GM23338 (cell line): ENCODE results near the gene OR6C68. TPM values are rescaled to one million over a fixed set of nuclear protein-coding genes. Genes with fewer than 3 reads are reported as not detected.

Experiments
- ATAC-seq: fragments of 200-7000 bp; cut with Tn5 transposase; 3 replicates; pipeline ENCODE4 v1.9.1; 2020
- DNase-seq: peaks from one replicate; pipeline ENCODE4 v3.0.0-alpha.2; 2015; ENCODE audit warnings: low spot score
- H2AFZ ChIP-seq: fragments of 200-600 bp; sonication (generic); 2 replicates; pipeline ENCODE4 v1.8.0; 2016; ENCODE audit warnings: antibody characterized with exemption, mild to moderate bottlenecking, moderate library complexity
- H3F3A ChIP-seq: fragments of 200-600 bp; sonication (generic); replicated peaks from 2 replicates; pipeline ENCODE4 v1.8.0; 2017; ENCODE audit warnings: antibody characterized with exemption, mixed run types, low read depth
- H3K27ac ChIP-seq: fragments of 200-600 bp; sonication (generic); 2 replicates; pipeline ENCODE4 v1.6.1; 2016; ENCODE audit warnings: low read depth
- H3K27me3 ChIP-seq: fragments of 200-600 bp; sonication (generic); 2 replicates; pipeline ENCODE4 v1.8.0; 2016; ENCODE audit warnings: mild to moderate bottlenecking, mixed run types, moderate library complexity; ENCODE audit not compliant: insufficient read depth
- H3K36me3 ChIP-seq: fragments of 200-600 bp; sonication (generic); 2 replicates; pipeline ENCODE4 v1.8.0; 2016; ENCODE audit warnings: mild to moderate bottlenecking; ENCODE audit not compliant: insufficient read depth
- H3K4me1 ChIP-seq: fragments of 200-600 bp; sonication (generic); 2 replicates; pipeline ENCODE4 v1.8.0; 2016; ENCODE audit warnings: mild to moderate bottlenecking, moderate library complexity; ENCODE audit not compliant: insufficient read depth
- H3K4me2 ChIP-seq: fragments of 200-600 bp; sonication (generic); 2 replicates; pipeline ENCODE4 v1.7.1; 2017; ENCODE audit warnings: mixed run types
- H3K4me3 ChIP-seq: fragments of 200-600 bp; sonication (generic); 2 replicates; pipeline ENCODE4 v1.6.1; 2016; ENCODE audit warnings: mixed run types
- H3K79me2 ChIP-seq: fragments of 200-600 bp; sonication (generic); replicated peaks from 2 replicates; pipeline ENCODE4 v1.8.0; 2017; ENCODE audit warnings: mild to moderate bottlenecking; ENCODE audit not compliant: insufficient read depth
- H3K9me2 ChIP-seq: fragments of 200-600 bp; sonication (generic); 2 replicates; pipeline ENCODE4 v1.8.0; 2017; ENCODE audit not compliant: insufficient read depth
- H4K20me1 ChIP-seq: fragments of 200-600 bp; sonication (generic); replicated peaks from 2 replicates; pipeline ENCODE4 v1.8.0; 2017; ENCODE audit warnings: mild to moderate bottlenecking; ENCODE audit not compliant: insufficient read depth
- H3K27ac Mint-ChIP-seq: 2 replicates; pipeline ENCODE4 v1.8.0; 2020; ENCODE audit warnings: inconsistent platforms, mild to moderate bottlenecking, moderate library complexity, mixed read lengths
- H3K27me3 Mint-ChIP-seq: 3 replicates; pipeline ENCODE4 v1.8.0; 2022; ENCODE audit warnings: low read depth, mild to moderate bottlenecking, moderate library complexity, mixed read lengths, inconsistent platforms; ENCODE audit not compliant: insufficient read depth, poor library complexity
- H3K36me3 Mint-ChIP-seq: 3 replicates; pipeline ENCODE4 v1.8.0; 2021; ENCODE audit warnings: low read depth, mild to moderate bottlenecking, inconsistent platforms, moderate library complexity, mixed read lengths
- H3K4me1 Mint-ChIP-seq: 3 replicates; pipeline ENCODE4 v1.8.0; 2020; ENCODE audit warnings: mild to moderate bottlenecking, inconsistent platforms, mixed read lengths
- H3K4me3 Mint-ChIP-seq: 3 replicates; pipeline ENCODE4 v1.8.0; 2021; ENCODE audit warnings: moderate library complexity, mild to moderate bottlenecking, inconsistent platforms, mixed read lengths
- H3K9me3 Mint-ChIP-seq: 3 replicates; pipeline ENCODE4 v1.8.0; 2020; ENCODE audit warnings: moderate library complexity, mild to moderate bottlenecking, inconsistent platforms, mixed read lengths
- CREB1 ChIP-seq: fragments of 250-450 bp; sonication (Bioruptor Pico); IDR thresholded peaks from 2 replicates; pipeline ENCODE4 v1.5.0; 2020; ENCODE audit warnings: low read depth, mild to moderate bottlenecking, moderate library complexity
- CTCF ChIP-seq, 2 experiments: fragments of 200-600 bp in 1 of 2; sonication (generic) in 1 of 2; conservative IDR thresholded peaks; 2 replicates each; pipeline versions ENCODE4 v1.5.1 to v1.6.1; 2016 to 2017; ENCODE audit warnings: antibody characterized with exemption in 2 of 2, low read depth in 2 of 2, mild to moderate bottlenecking in 2 of 2, moderate library complexity in 1 of 2
- ETS1 ChIP-seq: IDR thresholded peaks from 2 replicates; pipeline ENCODE4 v1.6.1; 2016; ENCODE audit warnings: antibody characterized with exemption
- EZH2 ChIP-seq: fragments of 200-600 bp; sonication (generic); IDR thresholded peaks from one replicate; pipeline ENCODE4 v1.8.0; 2017; ENCODE audit warnings: antibody characterized with exemption, mild to moderate bottlenecking, low read depth; ENCODE audit not compliant: unreplicated experiment
- EZH2phosphoT487 ChIP-seq: fragments of 200-600 bp; sonication (generic); IDR thresholded peaks from one replicate; pipeline ENCODE4 v1.8.1; 2018; ENCODE audit warnings: antibody characterized with exemption; ENCODE audit not compliant: unreplicated experiment
- JUNB ChIP-seq: IDR thresholded peaks from one replicate; pipeline ENCODE4 v1.6.1; 2016; ENCODE audit warnings: antibody characterized with exemption; ENCODE audit not compliant: unreplicated experiment
- NANOG ChIP-seq: IDR thresholded peaks from 2 replicates; pipeline ENCODE4 v1.6.1; 2016; ENCODE audit warnings: antibody characterized with exemption, borderline replicate concordance
- POLR2AphosphoS5 ChIP-seq: IDR thresholded peaks from 2 replicates; pipeline ENCODE4 v1.6.1; 2016; ENCODE audit warnings: antibody characterized with exemption, low read depth
- REST ChIP-seq: IDR thresholded peaks from one replicate; pipeline ENCODE4 v1.6.1; 2018; ENCODE audit warnings: antibody characterized with exemption; ENCODE audit not compliant: unreplicated experiment
- STAT1 ChIP-seq: IDR thresholded peaks from one replicate; pipeline ENCODE4 v1.6.1; 2016; ENCODE audit warnings: antibody characterized with exemption; ENCODE audit not compliant: unreplicated experiment
- ZNF114 ChIP-seq: fragments of 250-450 bp; sonication (Bioruptor Pico); IDR thresholded peaks from 2 replicates; pipeline ENCODE4 v1.5.0; 2020; ENCODE audit warnings: mild to moderate bottlenecking, moderate library complexity
- ZNF331 ChIP-seq: fragments of 250-450 bp; sonication (Bioruptor Pico); IDR thresholded peaks from 2 replicates; pipeline ENCODE4 v1.5.0; 2020; ENCODE audit warnings: low read depth, mild to moderate bottlenecking, moderate library complexity
- ZNF462 ChIP-seq: fragments of 250-450 bp; sonication (Bioruptor Pico); IDR thresholded peaks from 2 replicates; pipeline ENCODE4 v1.5.0; 2020; ENCODE audit warnings: mild to moderate bottlenecking, moderate library complexity
- polyA plus RNA-seq: library from polyadenylated mRNA; unstranded; fragments of >200 nt; fragmentation: Nextera tagmentation; extraction: Ambion mirVana; gene quantifications from 2 replicates; pipeline ENCODE4 v1.2.1, GENCODE V29; 2016
- total RNA-seq: library from RNA; depleted of rRNA; stranded (reverse); fragments of >200 nt; shearing (Covaris generic); gene quantifications from 2 replicates; pipeline ENCODE4 v1.2.3, GENCODE V29; 2014

OR6C68 gene
- total and polyA plus RNA-seq, 2 experiments from 2014 or later: not detected

GRCh38 chr12:55472264-55472663, 19.9 kb upstream of the OR6C68 start:
- no peaks in the 10 kb centered on the region for H3F3A ChIP-seq
- H2AFZ ChIP-seq: no peak overlapping the region
- H3K4me2 ChIP-seq: no peak overlapping the region
- no peak overlapping the region for H3K4me3 Mint-ChIP-seq
- no peak overlapping the region for H3K27ac ChIP-seq
- ATAC-seq (no peak), DNase-seq (no peak)
- H3K4me1 ChIP-seq: peaks cover 7% of the 10 kb centered on the region; the same call in 1 of the 2 replicates
- no peaks in the 10 kb centered on the region for H4K20me1 ChIP-seq
- H3K36me3 ChIP-seq: no peaks in the 10 kb centered on the region
- H3K9me3 Mint-ChIP-seq: no peaks in the 10 kb centered on the region
- no peaks in the 10 kb centered on the region for H3K36me3 Mint-ChIP-seq
- H3K4me3 ChIP-seq: no peak overlapping the region
- H3K9me2 ChIP-seq: no peaks in the 10 kb centered on the region
- H3K27me3 Mint-ChIP-seq: no peaks in the 10 kb centered on the region
- peaks cover 13% of the 10 kb centered on the region; the same call in 2 of the 3 replicates for H3K4me1 Mint-ChIP-seq
- no peak for TF ChIP-seq EZH2phosphoT487
- TF ChIP-seq NANOG: no peak
- TF ChIP-seq ETS1: no peak
- TF ChIP-seq ZNF462 (CRISPR knock-in tag): no peak
- no peak for TF ChIP-seq POLR2AphosphoS5
- TF ChIP-seq STAT1: no peak
- TF ChIP-seq EZH2: no peak
- TF ChIP-seq CTCF (conservative IDR thresholded peaks at IDR 0.05; ENCODE audit: low read depth in 2 of 2): no peak
- no peak for TF ChIP-seq REST
- TF ChIP-seq JUNB: no peak
- TF ChIP-seq ZNF331: no peak
- no peak for TF ChIP-seq CREB1 (CRISPR knock-in tag)
- TF ChIP-seq ZNF114 (CRISPR knock-in tag): no peak
- H3K27ac Mint-ChIP-seq: no peak overlapping the region
- H3K27me3 ChIP-seq: no peaks in the 10 kb centered on the region
- no peaks in the 10 kb centered on the region for H3K79me2 ChIP-seq
